ENCODE results near the gene DUS2. TPM values are rescaled to one million over a fixed set of nuclear protein-coding genes. Genes with fewer than 3 reads are reported as not detected.

Gene DUS2
- total RNA-seq, 4 donors from 2014 or later, result 4.5 to 9.6 (median 7.1) TPM

DNA sequence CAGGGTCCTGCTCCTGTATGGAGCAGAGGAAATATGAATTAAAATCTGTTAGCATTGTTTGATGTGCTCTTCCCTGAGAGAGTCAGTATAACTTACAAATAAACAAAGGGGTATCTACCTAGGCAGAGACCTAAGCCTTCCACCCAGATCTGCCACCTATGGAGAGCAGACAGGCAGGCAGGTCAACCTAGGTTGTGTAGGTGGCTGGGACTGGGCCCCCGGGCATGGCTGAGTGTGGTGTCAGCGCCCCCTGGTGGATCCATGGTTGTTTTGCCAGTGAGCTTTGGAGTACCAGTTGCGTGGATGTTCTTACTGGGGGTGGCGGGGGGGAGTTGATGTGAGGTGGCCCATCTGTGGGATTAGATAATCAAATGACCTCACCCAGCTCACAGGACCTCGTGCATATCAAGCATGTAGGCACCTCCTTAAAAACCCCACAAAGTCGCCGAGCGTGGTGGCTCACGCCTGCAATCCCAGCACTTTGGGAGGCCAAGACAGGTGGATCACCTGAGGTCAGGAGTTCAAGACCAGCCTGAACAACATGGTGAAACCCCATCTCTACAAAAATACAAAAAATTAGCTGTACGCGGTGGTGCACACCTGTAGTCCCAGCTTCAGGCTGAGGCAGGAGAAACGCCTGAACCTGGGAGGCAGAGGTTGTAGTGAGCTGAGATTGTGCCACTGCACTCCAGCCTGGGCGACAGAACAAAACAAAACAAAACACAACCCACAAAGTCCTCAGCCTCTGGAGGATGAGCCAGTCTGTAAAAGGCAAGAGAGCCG, 17.6 kb downstream of the DUS2 start:
- Histone ChIP-seq H3K27ac (peak overlapping the region in 3 of 4 donors; percentile 19 to 30 (median 28)), H3K27me3 (no peaks in the 10 kb centered on the region), H3K9me3 (no peaks in the 10 kb centered on the region), H3K4me1 (peaks cover 3 to 5% of the 10 kb centered on the region in 2 donors), H3K36me3 (no peaks in the 10 kb centered on the region), H3K4me3 (no peak overlapping the region)
- ATAC-seq (peak; percentile 79 to 87), DNase-seq (peak; percentile 58 to 81)
- TF ChIP-seq, protein P1, sequence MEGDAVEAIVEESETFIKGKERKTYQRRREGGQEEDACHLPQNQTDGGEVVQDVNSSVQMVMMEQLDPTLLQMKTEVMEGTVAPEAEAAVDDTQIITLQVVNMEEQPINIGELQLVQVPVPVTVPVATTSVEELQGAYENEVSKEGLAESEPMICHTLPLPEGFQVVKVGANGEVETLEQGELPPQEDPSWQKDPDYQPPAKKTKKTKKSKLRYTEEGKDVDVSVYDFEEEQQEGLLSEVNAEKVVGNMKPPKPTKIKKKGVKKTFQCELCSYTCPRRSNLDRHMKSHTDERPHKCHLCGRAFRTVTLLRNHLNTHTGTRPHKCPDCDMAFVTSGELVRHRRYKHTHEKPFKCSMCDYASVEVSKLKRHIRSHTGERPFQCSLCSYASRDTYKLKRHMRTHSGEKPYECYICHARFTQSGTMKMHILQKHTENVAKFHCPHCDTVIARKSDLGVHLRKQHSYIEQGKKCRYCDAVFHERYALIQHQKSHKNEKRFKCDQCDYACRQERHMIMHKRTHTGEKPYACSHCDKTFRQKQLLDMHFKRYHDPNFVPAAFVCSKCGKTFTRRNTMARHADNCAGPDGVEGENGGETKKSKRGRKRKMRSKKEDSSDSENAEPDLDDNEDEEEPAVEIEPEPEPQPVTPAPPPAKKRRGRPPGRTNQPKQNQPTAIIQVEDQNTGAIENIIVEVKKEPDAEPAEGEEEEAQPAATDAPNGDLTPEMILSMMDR (IDR thresholded peaks at IDR 0.05 in 4 of 5, conservative IDR thresholded peaks at IDR 0.05 in 1 of 5), result peak; percentile 79 to 95 (median 92)
- TF ChIP-seq POLR2A (IDR thresholded peaks at IDR 0.05), result no peak
- in situ Hi-C loops (cut with MboI; ENCODE audit: low sequenced_read_pairs in 4 of 4) (loop anchor here (10.0 to 25.0 kb wide), 4 partner anchors 46 to 353 kb away; partner anchors contain the start of genes DPEP2 (in 1 of the 4), RANBP10 (in 1 of the 4) and TSNAXIP1 (in 1 of the 4)), intact Hi-C loops (cut with DNase I; ENCODE audit: low total_unique reads) (loop anchor here (1.0 to 5.0 kb wide), 4 partner anchors 47 to 368 kb away; partner anchors contain the start of gene NRN1L)

DNA sequence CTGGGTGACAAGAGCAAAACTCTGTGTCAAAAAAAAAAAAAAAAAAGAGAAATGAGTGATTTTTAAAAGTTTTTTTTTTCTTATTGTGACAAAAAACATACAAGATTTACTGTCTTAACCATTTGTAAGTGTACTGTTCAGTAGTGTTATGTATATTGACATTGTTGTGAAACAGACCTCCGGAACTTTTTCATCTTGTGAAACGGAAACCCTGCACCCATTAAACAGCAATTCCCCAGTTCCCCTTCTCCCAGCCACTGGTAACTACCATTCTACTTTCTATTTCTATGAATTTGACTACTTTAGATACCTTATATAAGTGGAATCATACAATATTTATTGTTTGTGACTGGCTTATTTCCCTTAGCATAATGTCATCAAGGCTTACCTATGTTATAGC, 18.7 kb downstream of the DUS2 start:
- no peaks in the 10 kb centered on the region for H3K9me3 ChIP-seq
- H3K36me3 ChIP-seq, result no peaks in the 10 kb centered on the region
- no peak for DNase-seq
- no peak for ATAC-seq
- TF ChIP-seq, protein P1 (IDR thresholded peaks at IDR 0.05 in 4 of 5, conservative IDR thresholded peaks at IDR 0.05 in 1 of 5), result no peak
- TF ChIP-seq POLR2A (IDR thresholded peaks at IDR 0.05), result no peak
- in situ Hi-C loops (cut with MboI; ENCODE audit: low sequenced_read_pairs in 4 of 4) (loop anchor here (10.0 to 25.0 kb wide), 4 partner anchors 47 to 354 kb away; partner anchors contain the start of genes DPEP2 (in 1 of the 4), RANBP10 (in 1 of the 4) and TSNAXIP1 (in 1 of the 4)), intact Hi-C loops (cut with DNase I; ENCODE audit: low total_unique reads) (loop anchor here (5.0 kb wide), 2 partner anchors 159 to 369 kb away; partner anchors contain the start of gene NRN1L)
- no peak overlapping the region for H3K27ac ChIP-seq
- H3K4me3 ChIP-seq, result no peak overlapping the region
- H3K4me1 ChIP-seq, result peaks cover 3 to 5% of the 10 kb centered on the region in 2 donors
- H3K27me3 ChIP-seq, result no peaks in the 10 kb centered on the region

DNA sequence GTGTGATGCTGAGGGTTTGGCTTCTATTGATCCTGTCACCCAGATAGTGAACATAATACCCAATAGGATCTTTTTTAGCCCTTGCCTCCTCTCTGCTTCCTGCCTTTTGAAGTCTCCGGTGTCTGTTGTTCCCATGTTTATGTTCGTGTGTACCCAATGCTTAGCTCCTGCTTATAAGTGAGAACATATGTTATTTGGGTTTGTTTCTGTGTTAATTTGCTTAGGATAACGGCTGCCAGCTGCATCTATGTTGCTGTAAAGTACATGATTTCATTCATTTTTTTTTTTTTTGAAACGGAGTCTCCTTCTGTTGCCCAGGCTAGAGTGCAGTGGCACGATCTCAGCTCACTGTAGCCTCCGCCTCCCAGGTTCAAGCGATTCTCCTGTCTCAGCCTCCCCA, 23.0 kb downstream of the DUS2 start:
- Histone ChIP-seq H3K4me3 (no peak overlapping the region), H3K36me3 (peaks cover 0 to 18% of the 10 kb centered on the region in 2 donors), H3K4me1 (no peaks in the 10 kb centered on the region), H3K9me3 (no peaks in the 10 kb centered on the region), H3K27me3 (no peaks in the 10 kb centered on the region), H3K27ac (no peak overlapping the region)
- in situ Hi-C loops (cut with MboI; ENCODE audit: low sequenced_read_pairs in 4 of 4) (loop anchor here (5.0 to 25.0 kb wide), 5 partner anchors 51 to 359 kb away; partner anchors contain the start of genes DPEP2 (in 1 of the 4), RANBP10 (in 1 of the 4) and TSNAXIP1 (in 1 of the 4)), intact Hi-C loops (cut with DNase I; ENCODE audit: low total_unique reads) (no loop called here)
- ATAC-seq (no peak), DNase-seq (no peak)
- no peak for TF ChIP-seq POLR2A (IDR thresholded peaks at IDR 0.05)
- TF ChIP-seq, protein P1 (IDR thresholded peaks at IDR 0.05 in 4 of 5, conservative IDR thresholded peaks at IDR 0.05 in 1 of 5), result no peak

DNA sequence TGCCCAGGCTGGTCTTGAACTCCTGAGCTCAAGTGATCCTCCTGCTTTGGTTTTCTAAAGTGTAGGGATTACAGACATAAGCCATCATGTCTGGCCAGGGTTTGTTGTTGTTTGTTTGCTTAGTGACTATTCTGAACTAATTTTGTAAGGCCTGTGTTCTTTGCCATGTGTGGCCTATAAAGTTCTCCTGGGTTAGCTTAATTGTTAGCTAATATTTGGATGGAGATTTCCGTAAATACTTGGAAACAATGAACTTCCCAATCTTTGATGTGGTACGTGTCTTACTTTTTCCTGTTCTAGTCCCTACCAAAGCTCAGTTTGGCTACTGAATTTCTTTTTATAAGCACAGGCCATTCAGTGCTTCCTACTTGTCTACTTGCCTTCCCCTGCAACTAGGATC, 24.9 kb downstream of the DUS2 start:
- no peak overlapping the region for H3K4me3 ChIP-seq
- H3K9me3 ChIP-seq, result no peaks in the 10 kb centered on the region
- H3K4me1 ChIP-seq, result no peaks in the 10 kb centered on the region
- DNase-seq, result no peak
- peaks cover 0 to 29% of the 10 kb centered on the region in 2 donors for H3K36me3 ChIP-seq
- in situ Hi-C loops (cut with MboI; ENCODE audit: low sequenced_read_pairs in 4 of 4), result loop anchor here (5.0 to 25.0 kb wide), 5 partner anchors 53 to 361 kb away; partner anchors contain the start of genes DPEP2 (in 1 of the 4), RANBP10 (in 1 of the 4) and TSNAXIP1 (in 1 of the 4)
- peak overlapping the region in 1 of 4 donors; percentile 22 for H3K27ac ChIP-seq
- H3K27me3 ChIP-seq, result no peaks in the 10 kb centered on the region
- ATAC-seq, result no peak
- no peak for TF ChIP-seq POLR2A (IDR thresholded peaks at IDR 0.05)
- TF ChIP-seq, protein P1 (IDR thresholded peaks at IDR 0.05 in 4 of 5, conservative IDR thresholded peaks at IDR 0.05 in 1 of 5), result no peak
- intact Hi-C loops (cut with DNase I; ENCODE audit: low total_unique reads), result no loop called here

Data from gastrocnemius medialis (tissue), 4 donors.